ENCODE data around the gene RALGAPB.
"Not testable (repeated sequence)": the region's sequence is repeated elsewhere in the genome, so short reads cannot be mapped to it uniquely, and the experiment has no call there.

Gene RALGAPB

DNA sequence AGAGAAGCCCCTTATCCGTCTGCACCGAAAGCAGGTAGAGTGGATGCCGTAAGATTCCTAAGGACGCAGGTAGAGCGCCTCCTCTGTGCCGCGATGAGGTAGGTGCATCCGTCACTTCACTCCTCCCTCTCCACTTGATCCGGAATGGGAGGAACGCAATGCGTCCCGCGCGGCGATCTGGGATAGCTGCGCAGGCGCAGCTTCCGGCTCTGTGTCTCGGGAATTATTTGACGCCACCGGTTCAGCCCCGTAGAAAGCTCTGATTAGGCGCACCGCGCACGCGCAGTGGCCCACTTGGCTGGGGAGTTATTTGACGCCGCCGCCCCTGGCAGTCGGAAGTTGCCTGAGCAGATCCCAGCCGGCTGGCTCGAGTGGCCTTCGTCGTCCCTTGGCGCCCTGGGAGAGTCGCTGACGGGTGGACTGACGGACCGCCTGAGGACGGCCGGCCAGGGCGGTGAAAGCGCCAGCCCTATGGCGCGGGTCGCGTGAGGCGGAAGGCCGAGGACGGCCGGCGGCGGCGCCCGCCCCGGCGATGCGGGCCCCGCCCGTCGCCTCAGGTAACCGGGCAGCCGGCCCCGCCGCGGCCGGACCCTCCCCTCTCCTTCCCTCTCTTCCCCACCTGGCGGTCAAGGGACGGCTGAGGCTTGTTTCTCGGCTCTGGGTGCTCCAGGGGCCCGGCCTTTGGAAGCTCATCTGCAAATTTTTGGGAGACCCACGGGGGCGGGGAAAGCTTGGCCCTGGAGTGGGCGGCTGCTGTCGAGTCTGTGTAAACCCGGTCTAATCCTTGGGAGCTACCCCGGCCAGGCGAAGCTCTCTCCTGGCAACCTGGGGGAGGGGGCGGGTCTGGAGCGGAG lies at the start of gene RALGAPB:
TSS of gene RALGAPB (plus strand) at position 331 of the 854 bp plus-strand sequence. CDS start 15,590 bp downstream, outside the sequence.
- peak within 1 kb of the TSS; percentile 79 for H3K4me3 ChIP-seq (ENCODE audit: low read depth, low read length)

DNA sequence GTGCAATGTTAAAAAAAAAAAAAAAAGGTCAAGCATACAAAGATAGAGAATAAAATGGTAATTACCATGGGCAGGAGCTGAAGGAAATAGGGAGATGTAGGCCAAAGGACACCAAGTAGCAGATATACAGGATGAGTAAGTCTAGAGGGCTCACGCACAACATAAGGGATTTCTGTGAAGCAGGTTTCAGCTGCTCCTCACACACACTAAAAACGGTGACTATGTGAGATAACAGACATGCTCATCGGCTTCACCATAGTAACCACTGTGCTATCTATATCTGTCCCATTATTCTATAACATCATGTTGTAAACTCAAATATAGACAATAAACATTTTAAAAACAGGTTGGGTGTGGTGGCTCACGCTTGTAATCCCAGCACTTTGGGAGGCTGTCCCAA lies 49.1 kb upstream of the RALGAPB start:
- H3K4me3 ChIP-seq (ENCODE audit: low read depth, low read length), result no peak overlapping the region

DNA sequence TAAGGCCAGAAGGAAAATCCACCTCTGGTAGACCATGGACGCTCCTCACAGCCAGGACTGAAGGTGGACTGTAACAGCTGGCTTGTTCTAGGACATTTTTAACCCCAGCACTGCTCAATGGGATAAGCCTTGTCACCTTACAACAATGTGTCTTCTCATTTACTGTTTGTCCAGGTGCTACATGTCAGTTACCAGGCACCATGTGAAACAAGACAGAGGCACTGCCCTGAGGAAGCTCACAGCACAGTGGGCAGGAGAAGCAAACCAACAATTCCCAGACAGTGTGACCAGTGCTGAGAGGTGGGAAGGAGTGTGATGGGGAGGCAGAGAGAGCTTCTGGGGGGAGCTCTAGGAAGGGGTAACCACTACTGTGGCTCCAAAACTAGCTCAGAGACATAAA lies 48.2 kb upstream of the RALGAPB start:
- H3K4me3 ChIP-seq (ENCODE audit: low read depth, low read length), result no peak overlapping the region

DNA sequence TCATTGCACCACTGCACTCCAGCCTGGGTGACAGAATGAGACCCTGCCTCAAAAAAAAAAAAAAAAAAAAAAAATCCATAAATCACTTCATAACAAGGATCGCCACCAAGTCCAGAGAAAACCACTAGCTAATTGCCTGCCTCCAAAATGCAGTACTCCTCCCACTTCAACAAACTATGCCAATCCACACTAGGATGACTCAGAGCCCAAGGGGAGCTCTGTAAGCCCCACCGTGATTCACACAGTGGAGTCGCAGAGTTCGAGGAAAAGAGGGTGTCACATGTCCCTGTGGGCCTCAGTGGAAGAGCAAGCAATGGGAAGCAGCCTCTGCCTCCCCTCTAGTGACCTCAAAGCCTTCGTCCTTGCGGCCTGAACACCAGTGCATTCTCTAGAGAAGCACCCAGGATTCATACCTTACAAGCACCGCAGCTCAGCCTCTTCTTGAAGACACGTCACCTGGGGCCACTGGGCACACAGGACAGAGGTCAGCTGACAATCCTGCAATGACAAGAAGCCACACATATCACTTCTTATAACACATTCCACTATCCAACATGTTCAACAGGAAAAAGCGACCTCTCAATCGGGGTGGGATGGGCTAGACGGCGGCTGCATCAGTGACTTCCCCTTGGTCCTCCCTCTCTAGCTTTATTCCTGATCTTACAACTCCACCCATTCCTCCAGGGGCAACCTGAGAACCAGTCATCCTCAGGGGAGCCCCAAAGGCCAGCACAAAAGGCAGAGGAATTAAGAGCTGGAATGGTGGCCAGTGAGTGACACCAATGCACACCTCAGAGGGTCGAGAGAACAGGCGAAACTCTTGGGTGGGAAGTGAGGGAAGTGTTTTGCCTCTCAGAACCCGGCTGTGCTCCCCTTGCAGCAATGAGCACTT lies 46.4 kb upstream of the RALGAPB start:
- no peak overlapping the region for H3K4me3 ChIP-seq (ENCODE audit: low read depth, low read length)

DNA sequence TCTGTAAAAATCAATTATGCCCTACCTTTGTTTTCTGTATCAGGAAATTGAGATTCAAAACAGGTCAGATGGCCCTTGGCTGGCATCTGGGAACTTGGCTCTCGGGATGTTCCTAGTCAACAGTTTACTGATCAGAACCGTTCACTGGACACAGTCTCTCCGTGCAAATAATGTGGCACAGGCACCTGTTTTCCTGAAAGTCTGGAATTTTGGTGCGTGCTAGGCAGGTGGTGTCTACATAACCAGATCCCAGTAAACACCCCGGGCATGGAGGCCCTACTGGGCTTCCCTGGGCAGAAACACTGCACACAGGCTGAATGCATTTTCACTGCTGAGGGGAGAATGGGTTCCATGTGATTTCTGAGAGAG lies 45.0 kb upstream of the RALGAPB start:
- no peak overlapping the region for H3K4me3 ChIP-seq (ENCODE audit: low read depth, low read length)

DNA sequence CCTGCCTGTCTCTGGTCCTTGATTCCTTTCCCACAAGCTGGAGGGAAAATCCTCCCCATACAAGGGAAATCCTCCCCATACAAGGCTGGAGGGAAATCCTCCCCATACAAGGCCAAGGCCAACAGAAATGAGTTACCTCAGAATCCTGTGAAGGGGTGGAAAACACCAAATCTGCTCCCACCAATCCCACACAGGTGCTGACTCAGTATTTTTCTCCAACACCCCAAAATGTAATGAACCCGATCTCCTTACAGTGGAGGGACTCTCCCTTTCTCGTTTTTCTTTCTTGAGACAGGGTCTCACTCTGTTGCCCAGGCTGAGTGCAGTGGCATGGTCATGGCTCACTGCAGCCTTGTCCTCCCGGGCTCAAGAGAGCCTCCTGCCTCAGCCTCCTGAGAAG lies 43.8 kb upstream of the RALGAPB start:
- no peak overlapping the region for H3K4me3 ChIP-seq (ENCODE audit: low read depth, low read length)

DNA sequence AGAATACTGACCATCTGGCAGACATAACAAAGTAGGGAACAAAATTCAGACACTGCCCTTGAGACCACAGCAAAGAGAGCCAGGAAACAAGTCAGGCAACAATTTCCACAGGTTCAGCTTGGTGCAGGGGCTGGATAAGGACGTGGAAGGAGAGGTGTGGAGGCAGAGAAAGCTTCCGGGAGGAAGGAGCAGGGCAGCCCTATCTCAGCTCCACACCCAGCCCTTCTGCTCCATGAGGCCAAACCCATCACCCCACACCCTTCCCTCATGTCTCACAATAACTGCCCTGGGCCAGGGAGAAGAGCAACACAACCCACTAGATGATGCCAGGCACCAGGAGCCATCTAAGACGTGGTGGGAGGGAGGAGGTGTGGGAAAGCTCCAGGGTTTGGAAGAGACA lies 43.3 kb upstream of the RALGAPB start:
- no peak overlapping the region for H3K4me3 ChIP-seq (ENCODE audit: low read depth, low read length)

DNA sequence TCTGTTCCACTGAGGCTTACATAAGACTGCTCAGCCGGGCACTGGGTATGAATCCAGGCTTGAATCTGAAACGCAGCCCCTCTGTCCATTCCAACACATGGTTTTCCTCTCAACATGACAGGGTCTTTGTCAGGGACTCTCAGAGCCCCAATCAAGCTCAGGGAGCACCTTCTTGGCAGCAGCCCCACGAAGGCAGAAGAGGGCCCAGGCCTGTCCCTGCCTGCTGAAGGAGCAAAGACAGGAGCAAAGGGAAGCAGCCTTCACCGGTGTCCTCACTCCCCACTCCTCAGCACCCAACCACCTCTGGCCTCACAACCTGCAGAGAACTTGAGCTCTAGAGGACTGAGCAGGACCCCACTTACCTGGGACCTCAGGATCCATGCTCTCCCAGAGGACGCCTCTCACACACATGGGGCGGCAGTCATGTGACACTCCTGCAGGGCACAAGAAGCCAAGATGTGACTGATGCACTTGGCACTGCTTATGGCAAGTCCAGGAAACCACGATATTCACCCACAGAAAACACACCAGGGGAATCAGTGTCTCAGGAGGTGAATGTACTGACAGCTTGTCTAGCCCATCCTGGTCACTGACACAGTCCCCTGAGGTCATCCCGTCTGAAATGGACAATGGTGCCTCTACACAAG lies 41.8 kb upstream of the RALGAPB start:
- H3K4me3 ChIP-seq (ENCODE audit: low read depth, low read length), result no peak overlapping the region

DNA sequence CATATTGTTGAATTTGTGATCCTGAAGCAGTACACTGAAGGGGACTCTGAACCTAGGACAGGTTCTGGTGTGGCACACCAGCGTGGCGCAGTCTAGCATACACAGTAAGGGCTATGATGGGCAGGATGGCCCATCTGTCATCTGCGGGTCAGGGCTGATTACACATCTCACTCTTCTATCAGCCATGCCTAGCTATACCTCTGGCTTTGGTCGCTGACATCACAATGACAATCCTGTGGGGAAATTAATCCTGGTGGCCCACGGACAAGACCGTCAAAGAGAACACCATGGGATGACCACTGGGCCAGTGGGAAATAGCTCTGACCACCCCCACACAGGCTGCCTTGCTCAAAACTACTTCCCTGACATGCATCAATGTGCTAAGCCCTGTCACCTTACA lies 40.4 kb upstream of the RALGAPB start:
- no peak overlapping the region for H3K4me3 ChIP-seq (ENCODE audit: low read depth, low read length)

DNA sequence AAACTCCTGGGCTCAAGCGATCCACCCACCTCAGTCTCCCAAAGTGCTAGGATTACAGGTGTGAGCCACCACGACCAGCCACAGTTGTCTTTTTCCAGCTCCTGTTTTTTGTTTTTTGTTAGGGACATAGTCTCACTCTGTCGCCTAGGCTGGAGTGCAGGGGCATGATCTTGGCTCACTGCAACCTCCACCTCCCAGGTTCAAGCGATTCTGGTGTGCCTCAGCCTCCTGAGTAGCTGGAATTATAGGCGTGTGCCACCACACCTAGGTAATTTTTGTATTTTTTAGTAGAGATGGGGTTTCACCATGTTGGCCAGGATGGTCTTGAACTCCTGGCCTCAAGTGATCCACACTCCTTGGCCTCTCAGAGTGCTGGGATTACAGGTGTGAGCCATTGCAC lies 39.8 kb upstream of the RALGAPB start:
- not testable (repeated sequence) for H3K4me3 ChIP-seq (ENCODE audit: low read depth, low read length)

DNA sequence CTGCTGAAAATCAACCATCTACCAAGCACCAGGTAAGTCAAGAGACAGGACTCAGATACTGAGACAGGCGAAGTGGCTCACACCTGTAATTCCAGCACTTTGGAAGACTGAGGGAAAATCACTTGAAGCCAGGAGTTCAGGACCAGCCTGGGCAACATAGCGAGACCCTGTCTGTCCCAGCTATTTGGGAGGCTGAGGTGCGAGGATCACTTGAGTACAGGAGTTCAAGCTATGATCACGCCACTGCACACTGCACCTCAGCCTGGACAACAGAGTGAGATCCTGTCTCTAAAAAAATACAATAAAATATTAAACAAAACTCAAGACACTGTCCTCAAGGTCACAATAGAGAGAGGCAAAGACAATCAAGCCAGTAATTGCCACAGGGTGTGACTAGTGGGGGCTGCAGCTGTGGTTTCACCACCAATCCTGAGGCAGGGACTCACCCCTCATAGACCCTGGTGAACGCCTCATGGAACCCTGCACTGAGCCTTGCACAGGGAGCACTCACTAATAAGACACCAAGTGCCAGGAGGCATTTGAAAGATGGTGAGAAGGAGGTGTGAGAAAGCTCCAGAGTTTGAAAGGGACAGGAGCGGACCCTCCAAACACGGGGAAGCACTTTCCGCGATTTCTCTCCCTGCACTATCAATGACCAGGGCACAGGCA lies 39.2 kb upstream of the RALGAPB start:
- peak overlapping the region; percentile 96 for H3K4me3 ChIP-seq (ENCODE audit: low read depth, low read length)

DNA sequence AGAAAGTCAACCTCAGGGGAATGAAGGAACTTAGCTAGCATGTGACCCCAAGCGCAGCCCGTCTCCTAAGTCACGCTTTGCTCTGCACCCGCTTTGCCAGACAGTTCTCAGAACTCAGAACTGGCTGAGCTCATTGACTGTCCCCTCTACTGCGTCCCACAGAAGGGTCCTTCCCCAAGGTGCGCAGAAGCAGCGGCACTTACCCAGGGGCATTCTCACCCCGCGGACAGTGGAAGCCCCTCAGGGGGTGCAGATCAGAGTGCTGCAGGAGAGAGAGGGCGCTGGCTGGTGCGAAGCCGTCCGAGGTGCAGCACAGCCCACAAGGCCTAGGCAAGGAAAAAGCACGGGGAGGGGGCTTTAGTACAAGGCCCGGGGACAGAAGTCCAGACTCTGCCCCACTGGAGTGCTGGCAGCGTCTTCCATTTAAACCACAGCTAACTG lies 38.3 kb upstream of the RALGAPB start:
- H3K4me3 ChIP-seq (ENCODE audit: low read depth, low read length), result peak overlapping the region; percentile 96

DNA sequence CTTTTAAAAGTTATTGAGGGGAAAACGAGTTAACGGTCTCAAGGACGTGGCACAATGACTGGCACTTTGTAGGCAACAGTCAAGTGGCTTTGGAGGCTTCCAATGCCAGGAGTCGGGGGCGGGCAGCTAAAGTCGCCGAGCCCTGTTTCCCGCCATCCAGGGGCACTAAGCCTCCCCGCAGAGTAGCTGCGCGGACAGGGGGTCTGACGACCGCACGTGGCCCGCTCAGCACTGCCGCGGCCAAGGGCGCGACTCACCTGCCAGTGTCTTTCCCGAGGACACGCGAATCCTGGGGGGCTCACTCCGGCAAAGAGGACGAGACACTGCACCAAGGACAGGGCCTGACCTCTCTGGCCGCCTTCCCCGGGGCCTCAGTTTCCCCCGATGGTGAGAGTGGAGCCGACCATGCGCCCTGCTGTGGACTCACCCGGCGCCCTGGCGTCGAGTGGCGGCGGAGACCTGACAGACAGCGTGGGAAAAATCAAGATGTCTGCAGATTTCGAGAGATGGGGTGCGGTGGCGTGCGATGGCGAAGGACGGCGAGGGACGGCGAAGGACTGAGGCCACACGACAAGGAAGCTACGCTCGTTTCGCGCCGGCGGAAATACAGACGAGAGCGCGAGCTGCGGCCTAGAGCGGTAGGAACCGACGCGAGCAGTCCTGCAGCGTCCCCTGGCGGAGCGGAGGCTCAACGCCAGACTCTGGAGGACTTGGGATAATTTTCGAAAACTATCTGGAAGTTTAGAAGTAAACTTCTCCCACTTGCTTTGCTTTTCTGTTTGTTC lies 37.7 kb upstream of the RALGAPB start, which contains the start of gene SNHG17:
TSS of gene SNHG17 (minus strand) at position 559 of the 785 bp plus-strand sequence.
- peak within 1 kb of the TSS; percentile 96 for H3K4me3 ChIP-seq (ENCODE audit: low read depth, low read length)

DNA sequence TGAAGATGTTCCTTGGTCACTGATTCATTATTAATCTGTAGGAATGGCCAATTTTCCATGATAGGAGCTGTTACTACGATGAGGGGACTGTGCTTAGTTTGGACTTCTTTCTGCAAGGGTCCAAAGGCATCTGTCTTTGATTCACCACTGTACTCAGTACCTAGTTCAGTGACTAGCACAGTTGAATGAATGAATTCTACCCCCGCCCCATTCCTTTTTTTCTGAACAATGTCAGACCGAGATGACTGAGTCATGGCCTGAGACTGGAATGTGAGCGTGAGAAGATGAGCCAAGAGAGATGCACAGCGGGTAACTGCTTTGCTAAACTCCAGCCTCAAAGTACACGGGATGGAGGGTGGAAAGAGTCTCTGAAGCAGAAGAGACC lies 37.1 kb upstream of the RALGAPB start:
- H3K4me3 ChIP-seq (ENCODE audit: low read depth, low read length), result no peak overlapping the region

DNA sequence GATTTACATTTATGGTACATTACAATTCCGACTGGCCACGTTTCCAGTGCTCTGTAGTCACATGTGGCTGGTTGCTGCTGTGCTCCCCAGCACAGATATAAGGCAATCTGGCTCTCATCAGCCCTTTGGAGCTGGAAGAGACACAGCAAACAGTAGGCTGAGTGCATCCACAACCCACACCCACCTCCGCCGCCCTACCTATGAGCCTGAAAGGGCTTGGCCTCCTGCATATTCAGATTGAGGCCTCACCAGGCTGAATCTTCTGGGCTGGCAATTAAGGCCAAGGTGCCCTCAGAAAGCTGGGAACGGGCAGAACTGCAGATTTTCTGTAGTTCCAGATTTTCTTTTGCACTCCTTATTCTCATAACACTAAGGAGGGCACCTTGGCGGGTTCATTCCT lies 34.8 kb upstream of the RALGAPB start:
- H3K4me3 ChIP-seq (ENCODE audit: low read depth, low read length), result no peak overlapping the region

DNA sequence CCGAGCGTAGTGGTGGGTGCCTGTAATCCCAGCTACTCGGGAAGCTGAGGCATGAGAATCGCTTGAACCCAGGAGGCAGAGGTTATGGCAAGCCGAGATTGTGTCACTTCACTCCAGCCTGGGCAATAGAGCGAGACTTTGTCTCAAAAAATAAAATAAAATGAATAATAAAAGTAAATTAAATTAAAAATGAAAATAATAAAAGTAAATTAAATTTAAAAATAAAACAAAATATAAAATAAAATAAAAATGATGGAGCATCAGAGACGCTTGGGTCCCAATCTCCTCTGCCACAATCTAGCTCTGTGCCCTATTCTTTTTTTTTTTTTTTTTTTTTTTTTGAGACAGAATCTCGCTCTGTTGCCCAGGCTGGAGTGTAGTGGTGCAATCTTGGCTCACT lies 31.5 kb upstream of the RALGAPB start:
- H3K4me3 ChIP-seq (ENCODE audit: low read depth, low read length), result not testable (repeated sequence)

DNA sequence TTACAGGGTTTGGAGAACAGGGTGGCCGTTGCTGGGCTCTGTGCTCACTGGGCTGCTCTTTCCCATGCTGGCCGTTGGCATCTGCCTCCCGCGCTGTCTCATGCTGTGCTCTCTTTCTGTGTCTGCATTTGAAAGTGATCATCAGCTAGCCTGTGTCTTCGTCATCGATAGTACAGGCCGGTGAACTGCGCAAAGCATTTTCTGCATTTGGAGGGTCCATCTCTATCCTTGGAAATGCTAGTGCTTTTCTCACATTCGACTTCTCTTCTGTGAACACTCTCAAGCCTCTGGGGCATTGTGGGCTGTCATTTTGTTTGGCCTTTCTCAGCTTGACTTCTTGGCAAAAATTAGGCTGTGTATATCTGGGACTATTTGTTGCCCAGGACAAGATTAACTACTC lies 30.7 kb upstream of the RALGAPB start:
- no peak overlapping the region for H3K4me3 ChIP-seq (ENCODE audit: low read depth, low read length)

DNA sequence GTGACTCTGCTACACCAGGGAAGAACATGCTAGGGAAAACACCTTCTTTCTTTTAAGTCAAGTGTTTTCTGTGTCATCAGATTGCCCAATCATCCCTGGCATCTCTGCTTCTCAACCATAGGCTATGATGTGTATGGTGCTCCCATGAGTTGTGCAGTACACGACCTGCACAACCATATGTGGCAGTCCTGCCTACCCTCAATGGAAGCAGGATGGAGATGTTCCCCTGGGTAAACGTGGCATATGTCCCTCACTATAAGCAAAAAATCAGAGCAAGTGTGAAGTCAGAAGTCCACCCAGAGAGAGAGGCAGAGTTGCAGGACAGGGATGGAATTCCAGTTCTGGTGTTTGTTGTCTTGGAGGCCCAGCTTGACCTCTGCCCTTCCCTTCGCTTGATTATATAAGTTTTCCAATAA lies 27.3 kb upstream of the RALGAPB start:
- no peak overlapping the region for H3K4me3 ChIP-seq (ENCODE audit: low read depth, low read length)

DNA sequence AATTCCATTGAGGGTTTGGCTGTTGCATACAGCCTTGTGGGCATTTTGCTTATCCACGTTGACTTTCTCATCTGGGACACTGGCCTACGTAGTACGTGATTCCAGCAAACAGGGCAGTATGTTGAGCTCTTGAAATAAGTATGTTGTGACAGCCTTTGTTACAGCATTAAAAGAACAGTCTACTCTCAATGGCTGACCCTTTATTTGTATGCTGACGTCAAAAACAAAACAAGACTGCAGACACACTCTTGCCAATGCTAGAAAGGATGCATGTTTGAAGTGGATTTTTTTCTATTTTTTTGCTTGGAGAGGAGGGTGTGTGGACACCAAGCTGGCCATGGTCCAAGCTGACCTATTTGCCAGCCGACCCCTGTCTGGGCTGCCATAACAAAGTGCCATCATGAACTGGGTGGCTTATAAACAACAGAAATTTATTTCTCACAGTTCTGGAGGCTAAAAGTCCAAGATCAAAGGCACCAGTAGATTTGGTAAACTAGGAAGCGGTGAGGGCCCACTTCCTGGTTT lies 26.7 kb upstream of the RALGAPB start:
- H3K4me3 ChIP-seq (ENCODE audit: low read depth, low read length), result no peak overlapping the region

Data from iPS-11a (cell line).